ENCODE results near the gene SPATA9. TPM values are rescaled to one million over a fixed set of nuclear protein-coding genes. Genes with fewer than 3 reads are reported as not detected.

The SPATA9 gene, protein sequence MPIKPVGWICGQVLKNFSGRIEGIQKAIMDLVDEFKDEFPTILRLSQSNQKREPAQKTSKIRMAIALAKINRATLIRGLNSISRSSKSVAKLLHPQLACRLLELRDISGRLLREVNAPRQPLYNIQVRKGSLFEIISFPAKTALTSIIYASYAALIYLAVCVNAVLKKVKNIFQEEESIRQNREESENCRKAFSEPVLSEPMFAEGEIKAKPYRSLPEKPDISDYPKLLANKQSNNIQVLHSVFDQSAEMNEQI
- not detected for total RNA-seq

DNA sequence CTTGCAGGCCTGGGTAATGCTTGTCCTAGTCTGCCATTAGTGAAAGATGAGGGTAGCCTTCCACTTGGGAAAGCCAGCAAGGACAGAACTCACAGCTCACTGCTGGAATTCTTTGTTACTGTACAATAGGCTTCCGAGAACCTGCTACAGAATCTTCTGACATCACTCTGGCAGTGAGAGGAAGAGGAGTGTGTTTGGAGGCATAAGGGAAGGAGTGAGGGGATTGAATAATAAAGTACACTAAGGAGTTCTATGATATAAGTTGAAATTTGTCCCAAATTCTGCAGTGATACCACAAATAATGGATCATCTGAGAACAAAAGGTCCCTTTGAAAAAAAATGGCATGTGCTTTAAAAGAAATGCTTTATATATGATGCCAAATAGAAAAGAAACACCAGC is at the start of gene SPATA9:
Gene SPATA9 (minus strand): TSS at position 101 of the 400 bp plus-strand sequence. CDS start 137 bp downstream, outside the sequence.
- H3K36me3 ChIP-seq = no peaks in the 10 kb centered on the region
- H3K4me3 ChIP-seq = no peak within 1 kb of the TSS
- H3K27me3 ChIP-seq = no peaks in the 10 kb centered on the region
- no peak within 1 kb of the TSS for H3K27ac ChIP-seq
- TF ChIP-seq, protein P1, sequence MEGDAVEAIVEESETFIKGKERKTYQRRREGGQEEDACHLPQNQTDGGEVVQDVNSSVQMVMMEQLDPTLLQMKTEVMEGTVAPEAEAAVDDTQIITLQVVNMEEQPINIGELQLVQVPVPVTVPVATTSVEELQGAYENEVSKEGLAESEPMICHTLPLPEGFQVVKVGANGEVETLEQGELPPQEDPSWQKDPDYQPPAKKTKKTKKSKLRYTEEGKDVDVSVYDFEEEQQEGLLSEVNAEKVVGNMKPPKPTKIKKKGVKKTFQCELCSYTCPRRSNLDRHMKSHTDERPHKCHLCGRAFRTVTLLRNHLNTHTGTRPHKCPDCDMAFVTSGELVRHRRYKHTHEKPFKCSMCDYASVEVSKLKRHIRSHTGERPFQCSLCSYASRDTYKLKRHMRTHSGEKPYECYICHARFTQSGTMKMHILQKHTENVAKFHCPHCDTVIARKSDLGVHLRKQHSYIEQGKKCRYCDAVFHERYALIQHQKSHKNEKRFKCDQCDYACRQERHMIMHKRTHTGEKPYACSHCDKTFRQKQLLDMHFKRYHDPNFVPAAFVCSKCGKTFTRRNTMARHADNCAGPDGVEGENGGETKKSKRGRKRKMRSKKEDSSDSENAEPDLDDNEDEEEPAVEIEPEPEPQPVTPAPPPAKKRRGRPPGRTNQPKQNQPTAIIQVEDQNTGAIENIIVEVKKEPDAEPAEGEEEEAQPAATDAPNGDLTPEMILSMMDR (IDR thresholded peaks at IDR 0.05) = no peak
- intact Hi-C loops (cut with DNase I) = no loop called here
- H3K9me3 ChIP-seq = no peaks in the 10 kb centered on the region
- H3K4me1 ChIP-seq = no peaks in the 10 kb centered on the region
- no peak for DNase-seq (ENCODE audit: low spot score in 2 of 2)

DNA sequence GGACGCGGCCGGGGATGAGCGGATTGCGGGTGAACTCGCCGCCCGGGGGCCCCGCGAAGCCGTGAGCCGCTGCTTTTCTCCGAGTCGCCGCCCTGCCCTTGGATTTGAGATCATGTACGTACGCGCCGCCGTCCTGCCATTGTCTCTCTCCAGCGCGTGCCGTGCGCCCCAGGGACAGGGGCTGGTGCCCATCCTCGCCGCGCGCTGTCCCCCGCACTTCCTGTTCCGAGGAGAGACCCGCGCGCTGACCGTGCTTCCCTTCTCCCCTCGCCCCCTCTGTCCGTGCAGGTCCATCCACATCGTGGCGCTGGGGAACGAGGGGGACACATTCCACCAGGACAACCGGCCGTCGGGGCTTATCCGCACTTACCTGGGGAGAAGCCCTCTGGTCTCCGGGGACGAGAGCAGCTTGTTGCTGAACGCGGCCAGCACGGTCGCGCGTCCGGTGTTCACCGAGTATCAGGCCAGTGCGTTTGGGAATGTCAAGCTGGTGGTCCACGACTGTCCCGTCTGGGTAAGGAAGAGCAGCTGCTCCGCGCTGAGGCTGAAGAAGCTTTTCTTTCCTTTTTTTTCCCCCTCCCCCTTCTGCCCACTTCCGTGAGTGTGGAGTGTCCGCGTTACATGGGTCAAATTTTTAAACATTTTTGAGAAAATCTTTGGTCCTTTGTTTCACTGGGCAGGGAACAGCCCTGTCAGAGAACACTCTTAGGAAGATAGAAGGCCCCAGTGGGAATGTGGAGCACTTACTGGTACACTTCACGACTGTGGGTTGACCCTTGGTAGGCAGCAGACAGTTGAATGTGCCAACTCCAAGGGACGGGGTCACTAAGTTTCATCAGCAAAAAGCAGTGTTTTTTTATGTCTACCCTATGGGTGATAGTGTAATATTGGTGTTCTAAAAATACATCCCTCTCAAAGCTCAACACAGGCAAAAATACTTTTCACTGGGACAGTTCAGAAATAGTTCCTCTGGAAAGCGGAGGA is 49.1 kb upstream of the SPATA9 start:
- intact Hi-C loops (cut with DNase I) = loop anchor here (2.0 to 10.0 kb wide), 4 partner anchors 70 to 177 kb away; partner anchors contain the start of genes ARSK, RFESD and SKIC3

DNA sequence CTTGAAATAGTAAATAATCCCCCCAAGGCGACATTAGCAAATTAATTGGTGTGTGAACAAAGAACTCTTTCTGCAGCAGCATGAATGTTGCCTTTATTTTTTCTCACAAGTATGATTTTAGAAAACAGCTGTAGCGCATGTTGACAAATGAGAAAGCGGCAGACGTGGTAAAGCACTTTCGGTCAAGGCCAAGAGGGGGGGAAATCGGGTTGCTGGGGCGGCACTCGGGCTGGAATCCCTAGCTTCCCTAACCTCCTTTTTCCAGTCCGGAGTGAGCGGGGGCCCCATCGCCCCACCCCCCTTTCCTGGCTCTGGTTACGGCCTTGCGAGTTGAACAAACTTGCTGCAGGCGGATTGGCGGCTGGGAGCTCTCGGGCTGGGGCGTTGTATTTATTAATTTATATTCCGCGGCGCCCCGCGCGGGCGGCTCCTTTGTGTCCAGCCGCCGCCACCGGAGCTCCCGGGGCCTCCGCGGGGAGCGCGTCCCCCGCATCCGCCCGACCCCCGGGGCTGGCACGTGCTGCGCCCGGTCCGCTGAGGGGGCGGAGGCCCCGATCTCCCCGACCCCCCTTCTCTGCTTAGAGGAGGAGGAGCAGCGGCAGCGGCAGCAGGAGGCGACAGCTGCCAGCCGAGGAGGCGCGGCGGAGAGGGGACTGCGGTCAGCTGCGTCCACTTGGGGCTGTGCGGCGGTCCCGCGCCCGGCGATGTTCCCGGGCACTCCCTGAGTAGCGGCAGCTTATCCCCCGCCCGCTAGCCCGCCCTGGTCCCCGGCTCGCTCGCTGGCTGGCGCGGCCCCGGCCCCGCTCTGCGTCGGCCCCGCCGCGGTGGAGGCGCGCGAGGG is 48.2 kb upstream of the SPATA9 start, which contains the start of gene RHOBTB3:
Gene RHOBTB3 (plus strand): TSS at position 607 of the 841 bp plus-strand sequence. CDS start 347 bp downstream, outside the sequence.
- intact Hi-C loops (cut with DNase I) = loop anchor here (2.0 to 10.0 kb wide), 4 partner anchors 69 to 176 kb away; partner anchors contain the start of genes ARSK, RFESD and SKIC3
- DNase-seq (ENCODE audit: low spot score in 2 of 2) = peak; percentile 50 to 90
- Histone ChIP-seq H3K27me3 (no peaks in the 10 kb centered on the region), H3K27ac (peak within 1 kb of the TSS; percentile 89), H3K36me3 (no peaks in the 10 kb centered on the region), H3K4me3 (peak within 1 kb of the TSS; percentile 72 to 94), H3K9me3 (no peaks in the 10 kb centered on the region), H3K4me1 (peaks cover 0 to 22% of the 10 kb centered on the region in 2 donors)
- TF ChIP-seq, protein P1 (IDR thresholded peaks at IDR 0.05) = no peak

More for the DNA sequence above, 49.1 kb upstream of the SPATA9 start:
- peak in 1 of 2 donors; percentile 76 for DNase-seq (ENCODE audit: low spot score in 2 of 2)
- no peaks in the 10 kb centered on the region for H3K27me3 ChIP-seq
- H3K4me3 ChIP-seq = peak overlapping the region; percentile 72 to 94
- TF ChIP-seq, protein P1 (IDR thresholded peaks at IDR 0.05) = no peak
- peak overlapping the region; percentile 89 for H3K27ac ChIP-seq
- no peaks in the 10 kb centered on the region for H3K36me3 ChIP-seq
- peaks cover 0 to 14% of the 10 kb centered on the region in 2 donors for H3K4me1 ChIP-seq
- H3K9me3 ChIP-seq = no peaks in the 10 kb centered on the region

DNA sequence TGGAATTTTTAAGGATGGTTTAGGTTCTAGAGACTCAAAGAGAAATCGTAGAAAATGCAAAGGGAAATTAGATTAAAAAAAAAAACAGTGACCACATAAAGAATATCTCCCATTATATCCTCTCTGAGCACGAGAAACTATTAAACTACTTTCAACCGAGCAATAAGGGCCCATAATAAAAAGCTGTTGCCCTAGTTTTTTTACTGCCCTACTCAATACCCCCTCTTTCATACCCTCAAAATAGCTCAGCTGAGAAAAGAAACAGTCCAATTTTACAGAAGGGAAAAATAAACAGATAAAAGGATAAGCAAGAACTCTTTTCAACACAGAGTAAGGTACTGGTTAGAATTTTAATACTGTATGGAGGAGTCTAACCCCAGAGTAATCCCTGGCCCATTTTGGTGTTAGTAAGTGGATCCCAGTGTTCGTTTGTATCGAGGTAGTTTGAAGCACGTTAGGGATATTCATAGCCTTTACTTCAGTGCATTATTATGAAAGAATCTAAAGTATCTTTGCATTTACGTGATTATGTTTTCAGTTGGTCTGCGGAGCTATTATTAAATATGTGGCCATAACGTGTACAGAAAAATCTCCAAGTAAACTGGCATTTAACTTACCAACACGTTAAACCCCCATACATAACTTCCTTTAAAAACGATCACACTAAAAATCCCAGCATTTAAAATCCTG is 47.4 kb upstream of the SPATA9 start:
- no peak for DNase-seq (ENCODE audit: low spot score in 2 of 2)
- no peaks in the 10 kb centered on the region for H3K27me3 ChIP-seq
- peak overlapping the region; percentile 89 for H3K27ac ChIP-seq
- H3K9me3 ChIP-seq = no peaks in the 10 kb centered on the region
- H3K4me3 ChIP-seq = peak overlapping the region; percentile 72 to 94
- H3K4me1 ChIP-seq = peaks cover 0 to 22% of the 10 kb centered on the region in 2 donors
- TF ChIP-seq, protein P1 (IDR thresholded peaks at IDR 0.05) = no peak
- intact Hi-C loops (cut with DNase I) = loop anchor here (2.0 to 10.0 kb wide), 4 partner anchors 68 to 175 kb away; partner anchors contain the start of genes ARSK, RFESD and SKIC3
- H3K36me3 ChIP-seq = no peaks in the 10 kb centered on the region
